ENCODE measurements around the gene ATP5F1D. TPM values are rescaled to one million over a fixed set of nuclear protein-coding genes. Genes with fewer than 3 reads are reported as not detected.

The ATP5F1D gene
- total and polyA plus RNA-seq, 2 experiments from 2014 or later, result 139 to 396 TPM

DNA sequence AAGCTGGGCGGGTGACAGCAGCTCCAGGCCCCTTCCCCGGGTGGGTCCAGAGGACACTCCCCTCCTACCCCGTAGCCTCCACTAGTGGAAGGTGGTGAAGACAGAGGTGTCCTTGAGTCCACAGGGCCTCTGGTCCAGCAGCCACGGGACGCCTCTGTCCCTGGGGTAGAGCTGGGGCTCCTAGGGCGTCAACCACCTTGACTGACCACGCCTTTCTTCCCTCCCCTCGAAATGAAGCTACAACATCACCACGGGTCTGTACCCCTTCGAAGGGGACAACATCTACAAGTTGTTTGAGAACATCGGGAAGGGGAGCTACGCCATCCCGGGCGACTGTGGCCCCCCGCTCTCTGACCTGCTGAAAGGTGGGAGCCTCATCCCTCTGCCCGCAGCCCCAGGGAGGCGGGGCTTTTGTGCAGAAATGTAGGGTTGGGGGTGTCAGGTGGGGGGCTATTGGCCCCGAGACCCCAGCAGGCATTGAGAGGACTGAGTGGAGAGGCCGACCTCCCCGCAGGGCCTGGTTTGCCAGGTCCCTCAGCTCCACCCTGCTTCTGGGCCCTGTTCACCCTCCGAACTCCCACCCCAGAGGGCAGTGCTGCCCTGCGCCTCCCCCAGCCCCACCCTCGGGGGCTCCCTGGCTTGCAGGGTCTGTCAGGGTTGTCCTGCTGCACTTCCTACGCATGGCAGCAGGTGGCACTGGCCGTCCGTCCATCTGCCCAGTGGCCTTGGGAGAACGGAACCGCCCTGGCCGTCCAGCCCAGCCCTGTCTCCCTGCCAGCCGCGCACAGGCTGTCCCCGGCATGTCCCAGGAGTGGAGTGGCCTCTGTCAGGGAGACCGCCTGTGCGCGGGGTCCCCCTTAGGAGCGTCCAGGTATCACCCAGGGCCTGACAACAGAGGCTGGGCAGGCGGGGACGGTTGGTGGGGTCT lies 20.3 kb upstream of the ATP5F1D start:
- H4K20me1 ChIP-seq (replicated peaks; ENCODE audit: insufficient read depth), result peaks cover 19% of the 10 kb centered on the region; the same call in 1 of the 2 replicates
- no peaks in the 10 kb centered on the region for H3K27me3 ChIP-seq (ENCODE audit: insufficient read depth)
- H2AFZ ChIP-seq, result no peak overlapping the region
- ATAC-seq (peak; percentile 20), DNase-seq (ENCODE audit: low spot score) (no peak)
- H3F3A ChIP-seq (replicated peaks; ENCODE audit: low read depth), result peaks cover 24% of the 10 kb centered on the region
- no peaks in the 10 kb centered on the region for H3K9me2 ChIP-seq (ENCODE audit: insufficient read depth)
- no peaks in the 10 kb centered on the region for H3K36me3 ChIP-seq (ENCODE audit: insufficient read depth)
- H3K27ac Mint-ChIP-seq, result no peak overlapping the region
- H3K27ac ChIP-seq (ENCODE audit: low read depth), result no peak overlapping the region
- H3K4me2 ChIP-seq, result no peak overlapping the region
- peaks cover 11% of the 10 kb centered on the region; the same call in 1 of the 2 replicates for H3K4me1 ChIP-seq (ENCODE audit: insufficient read depth)
- peaks cover 10% of the 10 kb centered on the region; the same call in 2 of the 3 replicates for H3K4me1 Mint-ChIP-seq
- TF ChIP-seq EZH2 (IDR thresholded peaks at IDR 0.05; ENCODE audit: low read depth, unreplicated experiment) (no peak), STAT1 (IDR thresholded peaks at IDR 0.05; ENCODE audit: unreplicated experiment) (no peak), EZH2phosphoT487 (IDR thresholded peaks at IDR 0.05; ENCODE audit: unreplicated experiment) (no peak)
- TF ChIP-seq, protein P1, sequence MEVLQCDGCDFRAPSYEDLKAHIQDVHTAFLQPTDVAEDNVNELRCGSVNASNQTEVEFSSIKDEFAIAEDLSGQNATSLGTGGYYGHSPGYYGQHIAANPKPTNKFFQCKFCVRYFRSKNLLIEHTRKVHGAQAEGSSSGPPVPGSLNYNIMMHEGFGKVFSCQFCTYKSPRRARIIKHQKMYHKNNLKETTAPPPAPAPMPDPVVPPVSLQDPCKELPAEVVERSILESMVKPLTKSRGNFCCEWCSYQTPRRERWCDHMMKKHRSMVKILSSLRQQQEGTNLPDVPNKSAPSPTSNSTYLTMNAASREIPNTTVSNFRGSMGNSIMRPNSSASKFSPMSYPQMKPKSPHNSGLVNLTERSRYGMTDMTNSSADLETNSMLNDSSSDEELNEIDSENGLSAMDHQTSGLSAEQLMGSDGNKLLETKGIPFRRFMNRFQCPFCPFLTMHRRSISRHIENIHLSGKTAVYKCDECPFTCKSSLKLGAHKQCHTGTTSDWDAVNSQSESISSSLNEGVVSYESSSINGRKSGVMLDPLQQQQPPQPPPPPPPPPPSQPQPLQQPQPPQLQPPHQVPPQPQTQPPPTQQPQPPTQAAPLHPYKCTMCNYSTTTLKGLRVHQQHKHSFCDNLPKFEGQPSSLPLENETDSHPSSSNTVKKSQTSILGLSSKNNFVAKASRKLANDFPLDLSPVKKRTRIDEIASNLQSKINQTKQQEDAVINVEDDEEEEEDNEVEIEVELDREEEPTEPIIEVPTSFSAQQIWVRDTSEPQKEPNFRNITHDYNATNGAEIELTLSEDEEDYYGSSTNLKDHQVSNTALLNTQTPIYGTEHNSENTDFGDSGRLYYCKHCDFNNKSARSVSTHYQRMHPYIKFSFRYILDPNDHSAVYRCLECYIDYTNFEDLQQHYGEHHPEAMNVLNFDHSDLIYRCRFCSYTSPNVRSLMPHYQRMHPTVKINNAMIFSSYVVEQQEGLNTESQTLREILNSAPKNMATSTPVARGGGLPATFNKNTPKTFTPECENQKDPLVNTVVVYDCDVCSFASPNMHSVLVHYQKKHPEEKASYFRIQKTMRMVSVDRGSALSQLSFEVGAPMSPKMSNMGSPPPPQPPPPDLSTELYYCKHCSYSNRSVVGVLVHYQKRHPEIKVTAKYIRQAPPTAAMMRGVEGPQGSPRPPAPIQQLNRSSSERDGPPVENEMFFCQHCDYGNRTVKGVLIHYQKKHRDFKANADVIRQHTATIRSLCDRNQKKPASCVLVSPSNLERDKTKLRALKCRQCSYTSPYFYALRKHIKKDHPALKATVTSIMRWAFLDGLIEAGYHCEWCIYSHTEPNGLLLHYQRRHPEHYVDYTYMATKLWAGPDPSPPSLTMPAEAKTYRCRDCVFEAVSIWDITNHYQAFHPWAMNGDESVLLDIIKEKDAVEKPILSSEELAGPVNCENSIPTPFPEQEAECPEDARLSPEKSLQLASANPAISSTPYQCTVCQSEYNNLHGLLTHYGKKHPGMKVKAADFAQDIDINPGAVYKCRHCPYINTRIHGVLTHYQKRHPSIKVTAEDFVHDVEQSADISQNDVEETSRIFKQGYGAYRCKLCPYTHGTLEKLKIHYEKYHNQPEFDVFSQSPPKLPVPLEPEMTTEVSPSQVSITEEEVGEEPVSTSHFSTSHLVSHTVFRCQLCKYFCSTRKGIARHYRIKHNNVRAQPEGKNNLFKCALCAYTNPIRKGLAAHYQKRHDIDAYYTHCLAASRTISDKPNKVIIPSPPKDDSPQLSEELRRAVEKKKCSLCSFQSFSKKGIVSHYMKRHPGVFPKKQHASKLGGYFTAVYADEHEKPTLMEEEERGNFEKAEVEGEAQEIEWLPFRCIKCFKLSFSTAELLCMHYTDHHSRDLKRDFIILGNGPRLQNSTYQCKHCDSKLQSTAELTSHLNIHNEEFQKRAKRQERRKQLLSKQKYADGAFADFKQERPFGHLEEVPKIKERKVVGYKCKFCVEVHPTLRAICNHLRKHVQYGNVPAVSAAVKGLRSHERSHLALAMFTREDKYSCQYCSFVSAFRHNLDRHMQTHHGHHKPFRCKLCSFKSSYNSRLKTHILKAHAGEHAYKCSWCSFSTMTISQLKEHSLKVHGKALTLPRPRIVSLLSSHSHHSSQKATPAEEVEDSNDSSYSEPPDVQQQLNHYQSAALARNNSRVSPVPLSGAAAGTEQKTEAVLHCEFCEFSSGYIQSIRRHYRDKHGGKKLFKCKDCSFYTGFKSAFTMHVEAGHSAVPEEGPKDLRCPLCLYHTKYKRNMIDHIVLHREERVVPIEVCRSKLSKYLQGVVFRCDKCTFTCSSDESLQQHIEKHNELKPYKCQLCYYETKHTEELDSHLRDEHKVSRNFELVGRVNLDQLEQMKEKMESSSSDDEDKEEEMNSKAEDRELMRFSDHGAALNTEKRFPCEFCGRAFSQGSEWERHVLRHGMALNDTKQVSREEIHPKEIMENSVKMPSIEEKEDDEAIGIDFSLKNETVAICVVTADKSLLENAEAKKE (CRISPR knock-in tag; IDR thresholded peaks at IDR 0.05), result no peak
- TF ChIP-seq, protein P2, sequence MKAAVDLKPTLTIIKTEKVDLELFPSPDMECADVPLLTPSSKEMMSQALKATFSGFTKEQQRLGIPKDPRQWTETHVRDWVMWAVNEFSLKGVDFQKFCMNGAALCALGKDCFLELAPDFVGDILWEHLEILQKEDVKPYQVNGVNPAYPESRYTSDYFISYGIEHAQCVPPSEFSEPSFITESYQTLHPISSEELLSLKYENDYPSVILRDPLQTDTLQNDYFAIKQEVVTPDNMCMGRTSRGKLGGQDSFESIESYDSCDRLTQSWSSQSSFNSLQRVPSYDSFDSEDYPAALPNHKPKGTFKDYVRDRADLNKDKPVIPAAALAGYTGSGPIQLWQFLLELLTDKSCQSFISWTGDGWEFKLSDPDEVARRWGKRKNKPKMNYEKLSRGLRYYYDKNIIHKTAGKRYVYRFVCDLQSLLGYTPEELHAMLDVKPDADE (IDR thresholded peaks at IDR 0.05), result no peak
- TF ChIP-seq, protein P3, sequence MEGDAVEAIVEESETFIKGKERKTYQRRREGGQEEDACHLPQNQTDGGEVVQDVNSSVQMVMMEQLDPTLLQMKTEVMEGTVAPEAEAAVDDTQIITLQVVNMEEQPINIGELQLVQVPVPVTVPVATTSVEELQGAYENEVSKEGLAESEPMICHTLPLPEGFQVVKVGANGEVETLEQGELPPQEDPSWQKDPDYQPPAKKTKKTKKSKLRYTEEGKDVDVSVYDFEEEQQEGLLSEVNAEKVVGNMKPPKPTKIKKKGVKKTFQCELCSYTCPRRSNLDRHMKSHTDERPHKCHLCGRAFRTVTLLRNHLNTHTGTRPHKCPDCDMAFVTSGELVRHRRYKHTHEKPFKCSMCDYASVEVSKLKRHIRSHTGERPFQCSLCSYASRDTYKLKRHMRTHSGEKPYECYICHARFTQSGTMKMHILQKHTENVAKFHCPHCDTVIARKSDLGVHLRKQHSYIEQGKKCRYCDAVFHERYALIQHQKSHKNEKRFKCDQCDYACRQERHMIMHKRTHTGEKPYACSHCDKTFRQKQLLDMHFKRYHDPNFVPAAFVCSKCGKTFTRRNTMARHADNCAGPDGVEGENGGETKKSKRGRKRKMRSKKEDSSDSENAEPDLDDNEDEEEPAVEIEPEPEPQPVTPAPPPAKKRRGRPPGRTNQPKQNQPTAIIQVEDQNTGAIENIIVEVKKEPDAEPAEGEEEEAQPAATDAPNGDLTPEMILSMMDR (conservative IDR thresholded peaks at IDR 0.05; ENCODE audit: low read depth in 2 of 2), result peak; percentile 37 to 76
- peaks cover 35% of the 10 kb centered on the region for H3K79me2 ChIP-seq (replicated peaks; ENCODE audit: insufficient read depth)
- no peak overlapping the region for H3K4me3 Mint-ChIP-seq
- no peaks in the 10 kb centered on the region for H3K9me3 Mint-ChIP-seq
- peaks cover 10% of the 10 kb centered on the region for H3K27me3 Mint-ChIP-seq (ENCODE audit: insufficient read depth, low read depth, poor library complexity)
- no peak overlapping the region for H3K4me3 ChIP-seq
- peaks cover 2% of the 10 kb centered on the region; the same call in 1 of the 3 replicates for H3K36me3 Mint-ChIP-seq (ENCODE audit: low read depth)

Measured in GM23338 (cell line).